Muscle layer of duodenum (tissue), 2 donors: Measurements from ENCODE around the gene SLC25A21.

Experiments
- H3K27ac ChIP-seq: one replicate; pipeline ENCODE4 v1.7.0; 2013; ENCODE audit warnings: mild to moderate bottlenecking, low read length
- H3K27me3 ChIP-seq: one replicate; pipeline ENCODE4 v1.7.0; 2013; ENCODE audit warnings: low read depth, mild to moderate bottlenecking, control low read depth, low read length
- H3K36me3 ChIP-seq, 2 donors: one replicate each; pipeline ENCODE4 v1.7.0; 2013; ENCODE audit warnings: low read length in 2 of 2, control low read depth in 1 of 2, mild to moderate bottlenecking in 1 of 2; ENCODE audit not compliant: insufficient read depth in 2 of 2, control insufficient read depth in 1 of 2
- H3K4me1 ChIP-seq, 2 donors: one replicate each; pipeline ENCODE4 v1.7.0; 2013; ENCODE audit warnings: low read length in 2 of 2, mild to moderate bottlenecking in 2 of 2, control low read depth in 1 of 2, moderate library complexity in 1 of 2; ENCODE audit not compliant: insufficient read depth in 2 of 2, control insufficient read depth in 1 of 2
- H3K4me3 ChIP-seq, 2 donors: one replicate each; pipeline ENCODE4 v1.7.0; 2013; ENCODE audit warnings: low read length in 2 of 2, low read depth in 1 of 2, mild to moderate bottlenecking in 1 of 2
- H3K9me3 ChIP-seq, 2 donors: one replicate each; pipeline ENCODE4 v1.7.0; 2013; ENCODE audit warnings: low read length in 2 of 2, control low read depth in 1 of 2, mild to moderate bottlenecking in 1 of 2; ENCODE audit not compliant: control insufficient read depth in 1 of 2
- donor health status: healthy.

Gene SLC25A21

GRCh38 chr14:36741858-36742257, 430.5 kb downstream of the SLC25A21 start:
- Histone ChIP-seq H3K27me3 (no peaks in the 10 kb centered on the region), H3K4me3 (no peak overlapping the region), H3K36me3 (no peaks in the 10 kb centered on the region), H3K27ac (no peak overlapping the region), H3K9me3 (no peaks in the 10 kb centered on the region), H3K4me1 (no peaks in the 10 kb centered on the region)

- H3K27me3 ChIP-seq: no peaks in the 10 kb centered on the region
- no peaks in the 10 kb centered on the region for H3K9me3 ChIP-seq
- no peak overlapping the region for H3K4me3 ChIP-seq
- H3K4me1 ChIP-seq: no peaks in the 10 kb centered on the region
- H3K27ac ChIP-seq: no peak overlapping the region
- H3K36me3 ChIP-seq: no peaks in the 10 kb centered on the region
Measured at GRCh38 chr14:36738269-36738668, 434.1 kb downstream of the SLC25A21 start.

GRCh38 chr14:36726128-36726527, 446.3 kb downstream of the SLC25A21 start:
- Histone ChIP-seq H3K9me3 (no peaks in the 10 kb centered on the region), H3K4me1 (no peaks in the 10 kb centered on the region), H3K36me3 (no peaks in the 10 kb centered on the region), H3K4me3 (no peak overlapping the region), H3K27me3 (no peaks in the 10 kb centered on the region), H3K27ac (no peak overlapping the region)

GRCh38 chr14:36724162-36724561, 448.2 kb downstream of the SLC25A21 start:
- no peak overlapping the region for H3K4me3 ChIP-seq
- H3K27ac ChIP-seq: no peak overlapping the region
- no peaks in the 10 kb centered on the region for H3K4me1 ChIP-seq
- H3K27me3 ChIP-seq: no peaks in the 10 kb centered on the region
- H3K36me3 ChIP-seq: no peaks in the 10 kb centered on the region
- H3K9me3 ChIP-seq: peaks cover 0 to 3% of the 10 kb centered on the region in 2 donors

- Histone ChIP-seq H3K27me3 (no peaks in the 10 kb centered on the region), H3K4me3 (no peak overlapping the region), H3K27ac (no peak overlapping the region), H3K4me1 (no peaks in the 10 kb centered on the region), H3K36me3 (no peaks in the 10 kb centered on the region), H3K9me3 (peaks cover 0 to 3% of the 10 kb centered on the region in 2 donors)
Measured at GRCh38 chr14:36723530-36723929, 448.9 kb downstream of the SLC25A21 start.

- H3K4me1 ChIP-seq: no peaks in the 10 kb centered on the region
- peaks cover 0 to 3% of the 10 kb centered on the region in 2 donors for H3K9me3 ChIP-seq
- no peak overlapping the region for H3K4me3 ChIP-seq
- no peaks in the 10 kb centered on the region for H3K36me3 ChIP-seq
- no peaks in the 10 kb centered on the region for H3K27me3 ChIP-seq
- H3K27ac ChIP-seq: no peak overlapping the region
Measured at GRCh38 chr14:36721877-36722276, 450.5 kb downstream of the SLC25A21 start.

- Histone ChIP-seq H3K36me3 (no peaks in the 10 kb centered on the region), H3K27me3 (no peaks in the 10 kb centered on the region), H3K4me3 (no peak overlapping the region), H3K4me1 (no peaks in the 10 kb centered on the region), H3K27ac (no peak overlapping the region), H3K9me3 (peaks cover 0 to 3% of the 10 kb centered on the region in 2 donors)
Measured at GRCh38 chr14:36720657-36721056, 451.7 kb downstream of the SLC25A21 start.

- H3K27ac ChIP-seq: no peak overlapping the region
- H3K27me3 ChIP-seq: no peaks in the 10 kb centered on the region
- H3K9me3 ChIP-seq: peaks cover 0 to 3% of the 10 kb centered on the region in 2 donors
- H3K36me3 ChIP-seq: no peaks in the 10 kb centered on the region
- no peak overlapping the region for H3K4me3 ChIP-seq
- no peaks in the 10 kb centered on the region for H3K4me1 ChIP-seq
Measured at GRCh38 chr14:36719823-36720222, 452.6 kb downstream of the SLC25A21 start.

GRCh38 chr14:36718216-36718615, 454.2 kb downstream of the SLC25A21 start:
- no peaks in the 10 kb centered on the region for H3K4me1 ChIP-seq
- no peaks in the 10 kb centered on the region for H3K36me3 ChIP-seq
- H3K9me3 ChIP-seq: peaks cover 0 to 3% of the 10 kb centered on the region in 2 donors
- no peak overlapping the region for H3K27ac ChIP-seq
- H3K4me3 ChIP-seq: no peak overlapping the region
- no peaks in the 10 kb centered on the region for H3K27me3 ChIP-seq

- H3K36me3 ChIP-seq: no peaks in the 10 kb centered on the region
- no peak overlapping the region for H3K4me3 ChIP-seq
- H3K9me3 ChIP-seq: peaks cover 0 to 3% of the 10 kb centered on the region in 2 donors
- H3K27ac ChIP-seq: no peak overlapping the region
- H3K4me1 ChIP-seq: no peaks in the 10 kb centered on the region
- no peaks in the 10 kb centered on the region for H3K27me3 ChIP-seq
Measured at GRCh38 chr14:36717363-36717762, 455.0 kb downstream of the SLC25A21 start.

- no peak overlapping the region for H3K4me3 ChIP-seq
- no peak overlapping the region for H3K27ac ChIP-seq
Measured at GRCh38 chr14:36716614-36717184, 455.7 kb downstream of the SLC25A21 start.

More at GRCh38 chr14:36716614-36717184, 455.7 kb downstream of the SLC25A21 start:
- Histone ChIP-seq H3K27me3 (no peaks in the 10 kb centered on the region), H3K9me3 (peaks cover 0 to 3% of the 10 kb centered on the region in 2 donors), H3K36me3 (no peaks in the 10 kb centered on the region), H3K4me1 (no peaks in the 10 kb centered on the region)
